Fibroblast of the aortic adventitia (primary cell): ENCODE data around the gene FOXF1. TPM values are rescaled to one million over a fixed set of nuclear protein-coding genes. Genes with fewer than 3 reads are reported as not detected.
A peak's percentile ranks its signal among the peaks of the same experiment; 100 is the strongest.

Experiments used
- DNase-seq: peaks from one replicate; pipeline ENCODE4 v3.0.0-alpha.2; 2010; ENCODE audit warnings: low read depth
- H3K4me3 ChIP-seq: 2 replicates; pipeline ENCODE4 v1.5.1; 2011; ENCODE audit warnings: low read depth, mild to moderate bottlenecking, control low read depth, low read length, moderate library complexity
- CTCF ChIP-seq: IDR thresholded peaks from 2 replicates; pipeline ENCODE4 v1.5.1; 2011; ENCODE audit warnings: mild to moderate bottlenecking, low read length, control low read depth, inconsistent platforms; ENCODE audit not compliant: insufficient read depth
- total RNA-seq: library from RNA; depleted of rRNA; stranded (reverse); fragments of >200 nt; gene quantifications from 2 replicates; pipeline ENCODE4 v1.2.3, GENCODE V29; 2012; ENCODE audit warnings: low replicate concordance

Gene FOXF1
- total RNA-seq, 1 donor = 3.0 TPM

DNA sequence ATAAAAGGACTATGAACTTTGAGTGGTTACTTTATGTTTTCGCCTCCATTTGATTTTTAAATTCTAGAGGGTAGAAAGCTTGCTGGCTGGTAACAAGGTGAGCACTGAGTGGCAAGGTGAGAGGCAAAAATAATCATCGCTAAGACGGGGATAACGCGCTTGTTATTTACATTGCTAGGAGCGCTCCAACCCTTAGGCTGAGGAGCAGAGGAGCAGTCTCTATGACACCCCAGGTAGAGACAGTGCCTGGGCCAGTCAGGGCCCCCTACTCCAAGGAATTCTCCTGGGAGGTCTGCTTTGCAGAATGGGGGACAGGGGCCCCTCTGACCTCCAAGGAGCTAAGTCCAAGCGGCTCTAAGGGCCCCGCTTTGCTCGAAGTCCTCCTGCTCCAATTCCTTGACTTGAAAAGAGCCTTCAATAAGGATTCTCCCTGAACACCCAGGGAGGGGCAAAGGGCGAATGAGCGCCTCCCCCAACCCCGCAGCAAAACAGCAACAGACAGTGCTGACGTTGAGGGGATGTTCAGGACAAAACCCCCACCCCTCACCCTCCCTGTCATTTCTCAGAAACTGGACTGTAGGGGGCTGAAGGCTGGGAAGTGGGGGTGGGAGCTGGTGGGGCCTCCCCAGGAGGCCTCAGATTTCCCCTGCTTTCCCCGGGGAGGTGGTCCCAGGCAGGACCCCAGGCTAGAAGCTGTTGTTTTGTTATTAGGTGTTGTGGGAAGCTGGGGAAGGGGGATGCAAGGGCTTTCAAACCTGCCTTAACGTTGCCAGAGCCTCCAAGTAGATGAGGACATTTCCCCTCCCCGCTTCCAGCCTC is 10.2 kb upstream of the FOXF1 start:
- H3K4me3 ChIP-seq = no peak overlapping the region
- no peak for TF ChIP-seq CTCF
- no peak for DNase-seq

DNA sequence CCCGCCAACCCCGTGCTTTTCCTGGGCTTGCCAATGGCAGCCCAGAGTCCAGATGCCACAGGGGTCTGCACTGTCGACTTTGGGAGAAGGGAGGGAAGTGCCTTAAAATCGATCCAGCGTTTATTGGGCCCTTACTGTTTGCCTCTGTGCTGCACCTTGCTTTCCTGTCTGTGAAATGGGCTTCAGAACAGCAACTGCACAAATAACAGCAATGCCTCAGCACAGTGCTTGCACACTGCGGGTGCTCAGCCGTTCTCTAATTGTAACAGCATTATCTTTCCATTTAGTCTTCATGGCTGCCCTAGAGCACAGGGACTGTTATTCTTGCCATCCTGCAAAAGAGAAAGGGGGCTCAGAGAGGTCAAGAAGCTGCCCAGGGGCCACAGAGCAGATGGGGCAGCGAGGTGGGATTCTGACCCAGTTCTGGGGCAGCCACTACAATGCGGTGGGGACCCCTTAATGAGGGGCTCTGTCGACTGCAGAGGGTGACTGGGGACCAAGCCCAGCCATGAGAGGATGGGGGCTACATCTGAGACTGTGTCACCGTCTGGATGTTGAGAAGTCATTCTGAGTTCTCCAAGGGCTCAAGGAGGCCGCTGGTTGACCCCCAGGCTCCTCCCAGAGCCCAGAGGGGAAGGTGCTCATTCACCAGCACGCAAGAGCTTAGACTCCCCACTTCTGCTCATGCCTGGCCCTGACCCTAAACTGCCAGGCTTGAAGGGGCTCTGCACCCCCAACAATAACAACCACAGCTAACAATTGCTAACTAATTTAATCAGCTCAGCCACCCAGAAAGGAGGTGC is 9.4 kb upstream of the FOXF1 start:
- no peak overlapping the region for H3K4me3 ChIP-seq
- no peak for TF ChIP-seq CTCF
- DNase-seq = no peak

DNA sequence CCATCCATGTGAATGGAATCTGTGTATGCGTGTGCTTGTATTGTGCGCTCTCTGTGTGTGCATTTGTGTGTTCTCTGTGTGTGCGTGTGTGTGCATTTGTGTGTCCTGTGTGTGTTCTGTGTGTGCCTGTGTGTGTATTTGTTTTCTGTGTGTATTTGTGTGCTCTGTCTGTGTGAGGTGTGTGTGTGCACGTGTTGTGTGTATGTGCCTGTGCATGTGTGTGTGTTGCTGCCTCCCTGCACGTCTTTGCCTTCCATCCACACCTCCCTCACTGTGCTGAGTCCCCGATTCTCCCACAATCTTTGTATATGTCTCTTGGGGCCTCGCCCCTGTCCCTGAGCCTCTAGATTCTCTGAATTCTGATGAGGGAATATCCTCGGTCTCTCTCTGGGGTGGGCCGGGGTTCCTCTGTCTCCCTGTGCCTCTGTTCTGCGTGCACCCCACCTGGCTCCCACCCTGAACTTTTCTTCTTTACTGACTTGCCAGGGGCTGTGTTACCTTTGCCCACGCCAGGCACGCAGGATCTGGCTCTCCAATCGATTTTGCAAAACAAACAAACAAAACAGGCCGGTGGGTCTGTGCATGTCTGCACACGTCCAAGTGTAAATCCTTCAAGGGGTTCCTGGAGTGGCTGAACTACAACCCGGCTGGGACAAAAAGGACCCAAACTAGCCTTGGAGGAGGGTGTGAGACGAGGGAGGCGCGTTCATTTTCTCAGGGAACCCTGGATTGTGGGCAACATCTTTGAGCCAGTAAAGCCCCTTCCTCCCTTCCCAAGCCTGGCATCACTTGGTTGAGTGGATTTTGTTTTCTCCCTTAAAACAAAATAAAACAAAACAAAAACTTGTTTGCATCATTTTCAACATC is 8.1 kb upstream of the FOXF1 start:
- no peak for DNase-seq
- no peak overlapping the region for H3K4me3 ChIP-seq
- no peak for TF ChIP-seq CTCF

GRCh38 chr16:86502856-86503748 is 7.2 kb upstream of the FOXF1 start:
- no peak overlapping the region for H3K4me3 ChIP-seq
- no peak for TF ChIP-seq CTCF
- peak; percentile 33 for DNase-seq

- TF ChIP-seq CTCF = no peak
- DNase-seq = no peak
- no peak overlapping the region for H3K4me3 ChIP-seq
These were observed 6.5 kb upstream of the FOXF1 start for GRCh38 chr16:86503830-86504229.
